NCI-H128 (cell line): ENCODE data around the gene LRRC52.

Experiments
- DNase-seq: peaks from one replicate; lab custom pipeline; 2025; ENCODE audit not compliant: unreplicated experiment; lab: John Stamatoyannopoulos, UW

Gene LRRC52

DNA sequence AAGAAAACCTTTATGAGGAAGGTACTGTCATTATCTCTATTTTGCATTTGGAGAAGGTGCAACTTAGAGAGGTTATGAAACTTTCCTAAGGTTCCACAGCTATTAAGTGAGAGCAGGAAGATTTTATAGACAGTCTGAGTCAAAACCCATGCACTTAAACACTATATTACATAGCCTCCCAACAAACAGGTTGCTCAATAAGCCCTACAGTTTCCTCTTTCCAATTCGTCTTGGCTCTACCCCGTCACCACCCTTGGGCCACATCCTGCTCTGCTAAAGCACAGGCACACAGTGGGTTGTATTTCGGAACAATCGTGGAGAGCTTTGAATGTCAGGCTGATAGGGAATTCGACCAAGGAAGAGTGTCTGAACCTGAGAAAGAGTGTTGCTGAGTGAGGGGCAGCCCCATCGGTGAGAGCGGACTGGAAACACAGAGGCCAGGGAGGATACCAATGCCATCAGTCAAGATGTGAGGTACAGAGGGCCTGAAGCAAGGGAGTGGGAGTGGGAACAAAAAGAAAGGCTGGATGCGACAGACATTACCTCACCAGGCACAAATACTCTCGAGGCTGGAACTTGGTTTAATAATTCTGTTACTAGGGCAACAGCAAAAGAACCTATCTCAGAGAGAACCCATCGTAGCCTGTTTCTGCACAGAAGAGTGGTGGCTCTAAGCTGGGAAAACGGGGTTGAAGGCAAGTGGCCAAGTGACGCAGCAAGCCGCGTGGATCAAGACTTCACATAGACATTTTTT, 6.3 kb upstream of the LRRC52 start:
- no peak for DNase-seq

DNA sequence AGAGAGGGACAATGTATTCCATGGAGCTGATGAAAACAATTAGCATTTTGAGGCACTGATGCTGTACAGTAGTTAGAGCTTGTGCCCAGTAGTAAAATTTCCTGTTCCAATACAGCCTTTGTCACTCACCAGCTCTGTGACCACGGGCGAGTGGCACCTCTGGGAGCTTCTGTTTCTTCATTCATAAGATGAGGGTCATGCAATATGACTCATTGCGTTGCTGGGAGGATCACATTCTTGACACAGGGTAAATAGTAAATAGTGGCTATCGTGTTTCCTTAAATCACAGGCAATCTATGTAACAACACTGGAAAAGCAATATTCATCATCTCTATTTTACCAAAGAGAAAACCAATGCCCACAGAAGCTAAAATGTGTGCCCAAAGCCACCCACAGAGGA, 4.5 kb upstream of the LRRC52 start:
- DNase-seq: no peak

DNA sequence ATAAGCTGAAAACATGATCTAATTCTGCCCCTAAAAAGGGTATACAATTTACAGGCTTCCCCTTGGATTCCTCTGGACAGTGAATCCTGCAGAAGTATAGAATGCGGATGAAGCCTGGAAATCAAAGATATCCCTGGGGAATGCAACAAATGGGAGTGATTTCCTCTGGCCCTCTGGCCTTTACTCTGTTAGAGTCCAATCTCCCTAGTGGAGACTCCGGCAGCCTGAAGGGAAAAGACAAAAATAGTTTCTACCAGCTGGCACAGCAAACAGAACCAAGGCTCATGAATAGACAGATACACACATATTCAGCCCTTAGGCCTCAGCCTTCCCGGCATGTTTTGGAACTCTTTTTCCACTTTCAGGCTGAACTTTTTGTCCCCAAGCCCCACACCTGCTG, 3.9 kb upstream of the LRRC52 start:
- DNase-seq: no peak

DNA sequence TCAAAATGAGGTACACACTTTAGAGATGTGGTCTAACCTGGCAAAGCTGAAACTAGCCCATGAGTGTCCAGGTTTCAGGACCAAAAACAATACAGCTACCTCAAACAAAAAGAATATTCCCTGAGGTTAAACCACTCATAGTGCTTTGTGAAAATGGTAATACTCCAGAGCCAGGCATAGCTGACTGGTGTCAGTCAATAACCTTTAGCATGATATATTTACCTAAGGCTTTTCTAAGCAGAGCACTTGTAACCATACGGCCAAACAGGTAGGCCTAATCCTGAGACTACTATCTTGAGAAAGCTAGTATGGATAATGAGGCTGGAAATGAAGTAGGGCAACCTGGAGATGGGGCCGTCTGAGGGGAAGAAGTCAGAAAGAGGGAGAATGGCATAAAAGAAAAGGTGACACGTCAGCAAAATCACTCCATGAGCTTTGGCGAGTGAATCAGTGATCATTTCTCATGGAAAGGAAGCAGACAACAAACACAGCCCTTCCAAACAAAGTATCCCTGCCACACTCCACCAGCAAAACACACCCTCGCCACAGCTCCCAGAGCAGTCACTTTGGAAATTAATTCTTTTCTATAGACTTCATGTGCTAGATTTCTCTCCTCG, 1.7 kb upstream of the LRRC52 start:
- DNase-seq: no peak

DNA sequence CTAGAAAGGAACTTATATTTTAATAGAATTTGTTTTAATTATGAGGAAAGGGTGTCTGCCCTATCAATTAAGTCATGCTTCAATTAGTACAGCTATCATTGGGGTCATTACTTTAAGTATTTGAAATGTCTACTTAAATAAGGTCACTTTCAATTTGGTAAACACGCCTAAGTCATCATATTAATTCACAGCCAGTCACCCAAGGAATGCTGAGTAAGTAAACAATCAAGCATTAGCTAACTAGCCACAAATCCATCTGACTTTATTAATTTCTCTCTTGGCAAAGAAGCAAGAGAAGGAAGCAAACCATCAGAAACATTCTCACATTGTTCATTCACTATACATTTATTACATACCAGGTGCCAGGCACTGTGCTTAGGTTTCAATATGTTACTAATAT, 1.2 kb upstream of the LRRC52 start:
- no peak for DNase-seq

DNA sequence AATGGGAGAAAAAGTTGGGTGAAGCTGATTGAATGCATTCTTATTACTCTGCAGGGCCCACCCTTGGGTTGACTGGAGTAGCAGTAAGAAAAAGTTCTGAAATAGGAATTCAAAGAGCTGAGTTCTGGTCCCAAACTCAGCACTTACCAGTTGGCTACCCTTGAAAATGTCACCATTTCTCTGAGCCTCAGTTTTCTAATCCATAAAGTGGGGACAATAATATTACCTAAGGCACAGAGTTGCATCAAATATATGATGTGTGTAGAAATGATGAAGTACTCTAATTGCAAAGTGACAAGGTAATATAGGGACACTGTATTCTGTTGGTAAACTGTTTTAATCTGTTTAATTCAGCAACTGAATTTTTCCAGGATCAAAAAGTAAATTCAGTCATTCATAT, 1.2 kb downstream of the LRRC52 start:
- no peak for DNase-seq

DNA sequence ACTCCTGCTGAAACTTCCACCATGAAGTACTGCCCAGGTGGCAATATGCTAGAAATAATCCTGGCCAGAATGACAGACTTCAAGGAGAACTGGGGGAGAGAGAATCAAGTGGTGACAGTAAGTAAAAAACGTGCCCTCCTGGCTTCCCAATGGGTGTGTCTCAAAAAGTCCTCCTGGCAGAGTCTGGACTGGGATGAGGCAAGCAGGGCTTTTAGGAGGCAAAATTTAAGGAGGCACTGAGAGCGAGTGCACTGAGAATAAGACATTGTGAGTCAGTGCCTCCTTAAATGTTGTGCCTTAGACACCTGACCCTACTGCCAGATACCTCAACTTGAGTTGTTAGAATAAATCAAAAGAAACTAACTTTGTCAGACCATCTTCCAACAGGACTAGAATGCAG, 2.2 kb downstream of the LRRC52 start:
- no peak for DNase-seq

DNA sequence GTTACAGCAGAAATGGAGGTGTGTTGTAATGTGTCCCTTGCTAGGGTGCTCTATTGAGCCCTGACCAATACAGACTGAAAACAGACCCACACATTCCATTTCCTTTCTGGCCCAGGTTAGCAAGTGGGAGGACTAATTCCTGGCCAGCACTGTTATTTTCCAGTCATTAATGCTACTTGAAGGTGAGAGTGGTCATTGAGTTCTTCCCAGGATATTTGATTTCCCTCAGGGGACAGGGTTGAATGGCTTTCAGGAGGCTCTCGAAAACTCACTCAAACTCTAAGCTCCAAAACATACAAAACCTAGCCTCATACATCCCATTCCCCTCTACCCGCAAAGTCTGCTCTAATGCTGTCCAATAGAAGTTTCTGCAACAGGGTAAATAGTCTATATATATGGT, 6.2 kb downstream of the LRRC52 start:
- peak; percentile 51 for DNase-seq

DNA sequence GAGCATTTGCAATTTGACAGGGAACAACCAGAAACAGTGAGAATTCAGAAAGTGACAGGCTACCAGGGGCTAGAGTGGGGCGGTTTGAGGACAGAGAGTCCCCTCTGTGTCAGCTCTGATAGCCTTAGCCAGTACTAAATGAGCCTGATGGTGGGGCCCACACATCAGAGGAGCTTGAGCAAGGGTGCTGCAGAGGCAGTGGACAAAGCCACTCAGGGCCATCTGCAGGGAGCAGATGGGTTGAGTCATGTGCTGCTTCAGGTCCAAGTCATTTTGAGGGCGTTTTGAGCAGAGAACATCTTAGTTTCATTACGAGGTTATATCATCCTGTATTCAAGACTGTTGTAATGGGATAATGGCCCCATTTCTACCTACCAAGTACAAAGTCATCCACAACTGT, 7.7 kb downstream of the LRRC52 start:
- no peak for DNase-seq

DNA sequence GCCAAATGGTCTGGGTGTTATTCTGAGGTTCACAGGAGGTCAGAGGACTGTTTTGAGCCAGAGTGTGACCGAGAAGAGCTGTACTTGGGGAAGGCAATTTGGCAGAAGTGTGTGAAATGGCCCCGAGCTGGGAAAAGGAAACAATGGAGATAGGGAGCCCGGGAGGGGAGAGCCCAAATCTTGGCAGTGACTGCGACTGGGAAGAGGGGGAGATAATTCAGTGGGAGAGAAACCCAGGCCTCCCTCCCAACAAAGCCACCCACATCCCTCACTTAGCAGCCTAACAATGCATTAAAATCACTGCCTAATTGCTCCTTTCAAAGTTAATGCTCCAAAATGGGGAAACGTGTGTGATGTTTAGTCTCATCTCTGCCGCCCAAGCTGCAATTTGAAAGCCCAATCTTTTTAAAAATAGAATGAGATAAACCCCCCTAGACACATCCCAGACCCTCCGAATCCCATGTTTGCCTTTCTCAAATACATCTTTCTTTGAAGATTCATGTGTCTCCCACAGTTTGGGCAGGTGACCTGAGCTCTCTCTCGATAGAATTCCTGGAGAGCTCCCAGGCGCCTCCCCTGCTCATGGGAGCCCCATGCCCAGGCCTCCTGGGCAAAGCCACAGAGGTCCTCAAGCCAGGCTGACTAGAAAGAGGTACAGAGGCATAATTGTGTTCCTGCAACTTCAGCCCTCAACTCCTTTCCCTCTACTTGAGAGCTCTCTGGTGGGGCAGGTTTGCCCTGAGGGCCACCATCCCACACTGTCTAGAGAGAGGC, 17.3 kb downstream of the LRRC52 start:
- DNase-seq: no peak

DNA sequence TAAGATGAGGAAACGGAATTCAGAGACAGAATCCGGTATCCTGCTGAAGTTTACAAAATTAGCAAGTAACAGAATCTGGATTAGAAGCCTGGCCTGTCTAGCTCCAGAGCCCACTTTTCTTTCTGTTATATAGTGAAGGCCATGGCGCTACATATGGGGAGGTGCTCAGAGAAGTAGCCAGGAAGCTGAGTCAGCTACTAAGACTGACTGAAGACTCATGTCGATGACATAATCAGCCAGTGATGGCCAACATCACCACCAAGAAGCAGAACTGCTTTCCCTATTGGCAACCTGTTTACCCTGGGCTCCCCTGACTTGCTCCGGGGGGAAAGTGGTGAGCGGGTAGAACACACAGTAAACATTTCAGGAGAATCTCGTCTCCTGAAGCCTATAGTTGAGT, 18.8 kb downstream of the LRRC52 start:
- DNase-seq: no peak

DNA sequence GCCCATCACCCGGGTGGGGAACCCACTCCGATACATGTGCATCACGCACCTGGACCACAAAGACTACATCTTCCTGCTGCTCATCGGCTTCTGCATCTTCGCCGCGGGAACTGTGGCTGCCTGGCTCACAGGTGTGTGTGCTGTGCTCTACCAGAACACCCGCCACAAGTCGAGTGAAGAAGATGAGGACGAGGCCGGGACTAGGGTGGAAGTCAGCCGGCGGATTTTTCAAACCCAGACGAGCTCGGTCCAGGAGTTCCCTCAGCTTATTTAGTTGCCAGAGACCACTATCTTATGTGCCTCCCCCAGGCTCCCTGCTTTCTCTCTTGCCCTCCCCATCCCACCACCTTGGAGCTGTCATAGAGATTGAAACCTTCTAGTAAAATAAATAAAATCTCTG, 19.8 kb downstream of the LRRC52 start:
- DNase-seq: no peak

DNA sequence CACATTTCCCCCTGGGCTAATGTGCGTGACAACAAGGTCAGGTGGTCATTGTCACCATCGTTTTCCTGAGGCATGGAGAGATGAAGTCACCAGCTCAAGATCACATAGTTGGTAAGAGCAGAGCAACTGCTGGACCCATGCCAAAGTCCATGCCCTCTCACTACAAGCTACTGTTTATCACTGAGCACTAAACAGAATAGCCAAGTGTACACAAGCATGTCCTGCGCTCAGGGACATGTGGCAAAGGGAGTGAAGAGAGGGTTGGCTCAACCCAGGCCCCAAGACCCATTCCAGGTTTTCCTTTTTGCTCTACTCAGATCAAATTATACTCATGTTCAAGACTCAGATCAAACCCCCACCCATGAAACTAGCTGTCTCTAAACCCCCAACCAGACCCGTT, 20.8 kb downstream of the LRRC52 start:
- DNase-seq: no peak

DNA sequence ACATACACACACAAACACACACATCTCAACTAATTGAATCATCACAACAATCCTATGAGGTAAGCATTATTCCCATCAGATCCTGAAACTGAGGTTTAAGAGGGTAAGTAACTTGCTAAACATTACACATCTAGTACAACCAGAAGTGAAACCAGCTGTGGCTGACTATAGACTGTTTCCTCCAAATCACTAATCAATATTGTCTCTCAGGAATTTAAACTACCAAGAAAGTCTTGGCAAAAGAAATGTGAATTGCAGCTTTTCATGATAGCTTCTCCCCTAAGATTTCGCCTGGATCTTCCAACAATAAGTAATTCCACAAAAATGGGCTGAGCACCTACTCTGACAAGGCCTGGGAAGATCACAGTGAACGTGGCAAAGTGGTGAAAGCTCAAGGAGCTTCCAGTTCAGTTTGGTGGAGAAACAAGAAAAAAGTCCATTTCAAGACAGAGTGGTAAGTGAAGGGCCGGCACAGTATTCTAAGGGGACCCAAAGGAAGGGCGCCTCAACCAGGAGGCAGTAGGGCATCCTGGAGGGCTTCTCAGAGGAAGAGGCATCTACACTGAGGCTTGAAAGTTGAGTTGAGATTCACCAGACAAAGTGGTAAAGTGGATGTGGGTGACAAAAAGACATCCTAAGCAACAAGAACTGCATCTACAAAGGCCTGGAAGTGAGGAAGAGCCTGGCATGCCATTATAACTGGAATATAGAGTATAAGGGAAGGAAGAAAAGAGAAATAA, 22.1 kb downstream of the LRRC52 start:
- DNase-seq: no peak

DNA sequence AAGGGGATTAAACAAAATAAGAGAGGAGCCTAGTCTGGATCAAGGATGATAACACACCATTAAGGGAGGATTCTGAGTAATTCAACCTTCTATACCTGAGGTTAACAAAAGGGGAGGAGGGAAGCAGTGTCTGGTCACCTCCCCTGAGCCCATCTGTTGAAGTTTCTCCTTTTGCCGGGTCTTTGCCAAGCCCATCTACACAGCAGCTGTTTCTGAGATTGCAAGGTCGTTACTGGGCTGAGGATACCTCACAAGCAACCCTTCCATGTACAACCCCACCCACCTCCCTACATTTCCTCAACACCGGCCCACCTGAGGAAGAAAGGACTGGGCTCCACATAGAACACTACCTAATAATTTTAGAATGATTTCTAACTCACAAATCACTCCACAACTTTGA, 26.3 kb downstream of the LRRC52 start:
- no peak for DNase-seq

DNA sequence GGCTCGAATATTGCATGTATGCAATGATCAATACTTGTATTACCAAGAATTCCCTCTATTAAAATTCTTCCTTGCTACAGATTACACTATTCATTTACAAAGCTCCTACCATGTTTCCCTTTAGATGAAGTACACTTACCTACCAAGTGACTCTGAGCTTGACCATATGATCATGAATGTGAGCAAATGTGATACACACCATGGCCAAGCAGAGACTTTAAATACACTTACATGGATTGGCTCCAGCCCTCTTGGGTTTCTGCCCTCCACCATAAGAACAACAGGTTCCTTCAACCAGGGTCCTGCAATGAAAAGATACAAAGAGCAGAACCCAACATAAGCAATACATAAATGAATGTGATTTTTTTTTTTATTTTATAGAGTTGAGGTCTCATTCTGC, 30.0 kb downstream of the LRRC52 start:
- no peak for DNase-seq

DNA sequence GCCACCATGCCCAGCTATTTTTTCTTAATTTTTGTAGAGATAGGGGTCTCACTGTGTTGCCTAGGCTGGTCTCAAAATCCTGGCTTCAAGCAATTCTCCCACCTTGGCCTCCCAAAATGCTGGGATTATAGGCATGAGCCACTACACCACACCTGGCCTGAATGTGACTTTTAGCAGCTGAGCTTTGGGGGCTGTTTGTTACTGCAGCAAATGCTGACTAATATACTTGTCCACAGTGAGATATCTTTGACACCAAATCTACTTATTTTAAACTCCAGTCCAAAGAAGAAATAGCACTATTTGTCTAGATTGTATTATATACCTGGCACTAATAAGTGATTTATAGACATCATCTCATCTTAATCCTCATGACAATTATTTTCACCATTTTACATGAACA, 30.5 kb downstream of the LRRC52 start:
- DNase-seq: no peak

DNA sequence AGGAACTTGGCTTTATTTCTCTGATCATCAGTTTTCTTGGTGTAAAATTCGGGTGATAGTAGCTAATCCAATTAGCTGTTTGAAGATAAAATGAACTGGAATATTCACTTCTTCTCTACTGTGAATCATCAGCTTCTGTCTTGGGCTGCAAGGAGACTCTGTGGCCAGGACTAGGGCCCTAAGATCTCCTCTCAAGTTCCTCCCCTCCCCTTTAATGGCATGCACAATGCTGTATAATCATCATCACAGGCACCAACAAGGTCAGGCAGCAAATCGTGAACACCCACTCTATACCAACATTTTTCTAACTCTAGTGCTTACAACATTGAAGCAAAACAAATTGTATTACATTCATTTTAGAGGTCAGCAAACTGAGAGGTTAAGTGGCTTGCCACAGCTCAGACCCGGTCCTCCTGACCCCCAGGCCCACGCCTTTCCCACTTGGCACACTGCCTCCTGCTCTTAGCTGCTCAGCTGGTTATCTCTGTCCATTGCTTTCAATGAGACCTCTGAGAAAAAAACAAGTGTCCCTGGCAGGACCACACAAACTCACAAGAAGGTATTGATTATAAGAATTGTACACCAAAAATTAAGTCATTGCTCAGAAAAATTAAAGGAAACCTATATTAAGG, 31.8 kb downstream of the LRRC52 start:
- no peak for DNase-seq

DNA sequence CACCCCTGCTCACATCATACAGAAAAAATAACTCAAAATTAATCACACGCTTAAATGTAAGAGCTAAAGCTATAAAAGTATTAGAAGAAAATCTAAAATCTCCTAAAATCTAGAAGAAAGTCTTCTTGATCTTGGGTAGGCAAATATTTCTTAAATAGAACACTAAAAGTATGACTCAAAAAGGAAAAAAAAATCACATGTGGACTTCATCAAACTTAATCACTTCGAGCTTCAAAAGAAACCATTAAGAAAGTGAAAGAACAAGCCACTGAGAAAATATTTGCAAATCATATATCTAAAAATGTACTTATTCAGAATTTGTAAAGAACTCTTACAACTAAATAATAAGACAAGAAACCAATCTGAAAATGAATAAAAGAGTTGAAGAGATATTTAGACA, 32.7 kb downstream of the LRRC52 start:
- DNase-seq: no peak

DNA sequence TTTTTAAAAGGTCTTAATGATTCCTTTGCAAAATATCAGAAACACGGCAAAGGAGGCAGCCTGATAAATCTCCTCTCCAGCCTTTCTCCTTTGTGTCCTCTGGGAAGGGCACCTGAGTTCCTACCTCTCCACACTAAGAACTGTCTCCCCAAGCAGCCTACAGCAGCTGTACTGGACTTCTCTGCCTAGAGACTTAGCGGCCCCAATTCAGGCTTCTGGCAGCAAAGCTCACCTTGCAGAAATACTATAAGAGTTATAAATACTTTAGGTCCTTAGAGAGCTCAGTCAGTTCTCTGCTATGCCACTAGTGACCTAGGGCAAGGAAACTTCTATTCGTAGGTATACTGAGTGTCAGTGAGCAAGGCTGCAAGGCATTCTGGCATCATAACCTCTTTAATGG, 33.9 kb downstream of the LRRC52 start:
- DNase-seq: no peak
